Left ventricle myocardium inferior (tissue), 1 donor: ENCODE data around the gene HMSD. TPM values are rescaled to one million over a fixed set of nuclear protein-coding genes. Genes with fewer than 3 reads are reported as not detected.
A peak's percentile ranks its signal among the peaks of the same experiment; 100 is the strongest.

ENCODE experiments used
- DNase-seq: peaks from one replicate; pipeline ENCODE4 v3.0.0-alpha.2; 2020
- H3K27ac ChIP-seq: fragments of 200-600 bp; replicated peaks from 2 replicates; pipeline ENCODE4 v1.8.0; 2021
- H3K27me3 ChIP-seq: fragments of 200-600 bp; 2 replicates; pipeline ENCODE4 v1.8.0; 2021; ENCODE audit warnings: low read depth
- H3K36me3 ChIP-seq: fragments of 200-600 bp; 2 replicates; pipeline ENCODE4 v1.8.0; 2021
- H3K4me1 ChIP-seq: fragments of 200-600 bp; 2 replicates; pipeline ENCODE4 v1.8.0; 2021
- H3K4me3 ChIP-seq: fragments of 200-600 bp; 2 replicates; pipeline ENCODE4 v1.8.0; 2021; ENCODE audit warnings: mild to moderate bottlenecking, moderate library complexity
- H3K9me3 ChIP-seq: fragments of 200-600 bp; replicated peaks from 2 replicates; pipeline ENCODE4 v1.8.0; 2021
- CTCF ChIP-seq: fragments of 200-600 bp; IDR thresholded peaks from 2 replicates; pipeline ENCODE4 v1.8.0; 2021; ENCODE audit warnings: antibody characterized with exemption, mild to moderate bottlenecking, borderline replicate concordance
- intact Hi-C: fragments of 100-400 bp; cut with micrococcal nuclease; formaldehyde crosslinking; loops from one replicate; pipeline ENCODE4 v1.11.0; 2022
- total RNA-seq: library from RNA; stranded (reverse); fragmentation: NEBNext Ultra II Directional; extraction: Animal tissue kit (Norgen Biotek cat#: 25700); gene quantifications from one replicate; pipeline ENCODE4 v1.2.1, GENCODE V29; 2021
- donor health status: DM: no; HTN: yes; CAD: no; lungs with severe emphysema.

HMSD gene
- total RNA-seq, 1 donor from 2014 or later = not detected

DNA sequence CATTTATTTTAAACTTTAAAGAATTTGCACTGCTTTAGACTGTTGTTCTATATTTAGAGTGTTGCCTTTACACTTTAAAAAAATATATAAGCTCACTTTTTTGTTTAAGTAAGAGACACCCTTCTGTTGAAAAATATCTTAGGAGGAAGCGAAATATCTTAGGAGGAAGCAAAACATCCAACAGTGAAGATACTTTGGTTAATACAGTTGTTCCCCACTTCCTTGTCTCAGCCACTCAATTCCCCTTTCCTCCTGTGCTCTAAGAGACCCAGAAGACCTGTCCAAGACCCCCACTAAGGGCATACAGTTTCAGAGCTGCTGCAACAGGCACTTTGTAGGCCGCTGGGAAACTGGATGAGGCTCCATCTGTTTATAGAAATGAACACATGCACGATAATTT, 26.5 kb downstream of the HMSD start:
- H3K4me3 ChIP-seq = no peak overlapping the region
- H3K27me3 ChIP-seq = no peaks in the 10 kb centered on the region
- TF ChIP-seq CTCF = no peak
- H3K27ac ChIP-seq = no peak overlapping the region
- intact Hi-C loops = no loop called here
- H3K9me3 ChIP-seq = no peaks in the 10 kb centered on the region
- H3K4me1 ChIP-seq = peaks cover 13% of the 10 kb centered on the region
- H3K36me3 ChIP-seq = no peaks in the 10 kb centered on the region
- no peak for DNase-seq

GRCh38 chr18:63977040-63977439, 27.9 kb downstream of the HMSD start:
- H3K4me1 ChIP-seq = peaks cover 8% of the 10 kb centered on the region
- H3K9me3 ChIP-seq = no peaks in the 10 kb centered on the region
- intact Hi-C loops = no loop called here
- H3K36me3 ChIP-seq = peaks cover 5% of the 10 kb centered on the region
- no peak overlapping the region for H3K27ac ChIP-seq
- no peak overlapping the region for H3K4me3 ChIP-seq
- no peak for TF ChIP-seq CTCF
- no peaks in the 10 kb centered on the region for H3K27me3 ChIP-seq
- no peak for DNase-seq

GRCh38 chr18:63979409-63979920, 30.4 kb downstream of the HMSD start:
- Histone ChIP-seq H3K27ac (peak overlapping the region; percentile 2), H3K9me3 (no peaks in the 10 kb centered on the region), H3K4me3 (peak overlapping the region; percentile 18), H3K4me1 (peaks cover 8% of the 10 kb centered on the region), H3K36me3 (peaks cover 9% of the 10 kb centered on the region), H3K27me3 (no peaks in the 10 kb centered on the region)
- no peak for DNase-seq
- intact Hi-C loops = no loop called here
- TF ChIP-seq CTCF = peak; percentile 88

DNA sequence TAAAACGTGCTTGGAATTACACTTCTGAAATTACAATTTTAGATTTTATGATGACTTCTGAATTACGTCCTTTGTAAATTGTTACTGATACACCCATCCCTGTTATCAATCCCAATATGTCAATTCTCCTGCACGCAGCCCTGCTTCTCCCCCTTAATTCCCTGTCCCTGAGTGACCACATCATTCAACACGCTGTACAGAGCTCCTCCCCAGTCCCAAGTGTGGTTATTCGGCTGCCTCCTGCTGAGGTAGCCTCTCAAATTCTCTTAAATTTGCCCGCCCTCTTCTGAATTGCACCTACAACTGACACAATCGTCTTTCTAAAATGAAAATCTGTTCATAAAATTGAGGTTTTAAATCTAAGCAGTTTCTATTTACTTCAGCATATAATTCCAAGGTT, 30.9 kb downstream of the HMSD start:
- no peak for DNase-seq
- Histone ChIP-seq H3K27ac (peak overlapping the region; percentile 2), H3K36me3 (peaks cover 13% of the 10 kb centered on the region), H3K4me3 (peak overlapping the region; percentile 18), H3K9me3 (no peaks in the 10 kb centered on the region), H3K4me1 (peaks cover 8% of the 10 kb centered on the region), H3K27me3 (no peaks in the 10 kb centered on the region)
- TF ChIP-seq CTCF = no peak
- intact Hi-C loops = no loop called here

- DNase-seq = no peak
- H3K27me3 ChIP-seq = no peaks in the 10 kb centered on the region
- H3K9me3 ChIP-seq = no peaks in the 10 kb centered on the region
- intact Hi-C loops = no loop called here
- H3K36me3 ChIP-seq = peaks cover 15% of the 10 kb centered on the region
- peaks cover 8% of the 10 kb centered on the region for H3K4me1 ChIP-seq
- TF ChIP-seq CTCF = no peak
- no peak overlapping the region for H3K4me3 ChIP-seq
- H3K27ac ChIP-seq = no peak overlapping the region
These were observed 31.9 kb downstream of the HMSD start for GRCh38 chr18:63980896-63981460.
